Cardiac muscle cell (in vitro differentiated cells and primary cell): ENCODE data around the gene HHATL. TPM values are rescaled to one million over a fixed set of nuclear protein-coding genes. Genes with fewer than 3 reads are reported as not detected.

Experiments
- DNase-seq, 2 donors: peaks; one replicate each; pipeline versions ENCODE4 v3.0.0 to v3.0.0-alpha.2; 2010 to 2017; ENCODE audit warnings: low read depth in 1 of 2, low spot score in 1 of 2
- H3K27ac ChIP-seq: fragments of 200-600 bp; sonication (generic); 2 replicates; pipeline ENCODE4 v1.5.1; 2016
- H3K27me3 ChIP-seq: fragments of 200-600 bp; sonication (generic); 2 replicates; pipeline ENCODE4 v1.6.0; 2016; ENCODE audit warnings: control low read depth
- H3K36me3 ChIP-seq: fragments of 200-600 bp; sonication (generic); 2 replicates; pipeline ENCODE4 v1.5.1; 2016; ENCODE audit warnings: control low read depth
- H3K4me1 ChIP-seq: fragments of 200-600 bp; sonication (generic); 2 replicates; pipeline ENCODE4 v1.8.1; 2017; ENCODE audit warnings: low read depth, mild to moderate bottlenecking, mixed run types
- H3K4me3 ChIP-seq: fragments of 200-600 bp; sonication (generic); 2 replicates; pipeline ENCODE4 v1.5.1; 2016; ENCODE audit warnings: mild to moderate bottlenecking
- H3K9me3 ChIP-seq: fragments of 200-600 bp; sonication (generic); 2 replicates; pipeline ENCODE4 v1.5.1; 2017; ENCODE audit warnings: low read depth, mild to moderate bottlenecking, control low read depth
- polyA plus RNA-seq: library from polyadenylated mRNA; unstranded; fragments of >200 nt; fragmentation: Nextera tagmentation; extraction: Ambion mirVana; gene quantifications from 2 replicates; pipeline ENCODE4 v1.2.1, GENCODE V29; 2016
- total RNA-seq: library from RNA; depleted of rRNA; stranded (reverse); fragments of >200 nt; gene quantifications from 2 replicates; pipeline ENCODE4 v1.2.3, GENCODE V29; 2016
- TF ChIP-seq, protein P1 (sequence below): IDR thresholded peaks from 2 replicates; pipeline ENCODE4 v1.5.1; 2012; ENCODE audit warnings: low read depth, mild to moderate bottlenecking, low read length

The HHATL gene
- total and polyA plus RNA-seq, 2 experiments from 2014 or later, result 7.8 to 8.1 TPM

DNA sequence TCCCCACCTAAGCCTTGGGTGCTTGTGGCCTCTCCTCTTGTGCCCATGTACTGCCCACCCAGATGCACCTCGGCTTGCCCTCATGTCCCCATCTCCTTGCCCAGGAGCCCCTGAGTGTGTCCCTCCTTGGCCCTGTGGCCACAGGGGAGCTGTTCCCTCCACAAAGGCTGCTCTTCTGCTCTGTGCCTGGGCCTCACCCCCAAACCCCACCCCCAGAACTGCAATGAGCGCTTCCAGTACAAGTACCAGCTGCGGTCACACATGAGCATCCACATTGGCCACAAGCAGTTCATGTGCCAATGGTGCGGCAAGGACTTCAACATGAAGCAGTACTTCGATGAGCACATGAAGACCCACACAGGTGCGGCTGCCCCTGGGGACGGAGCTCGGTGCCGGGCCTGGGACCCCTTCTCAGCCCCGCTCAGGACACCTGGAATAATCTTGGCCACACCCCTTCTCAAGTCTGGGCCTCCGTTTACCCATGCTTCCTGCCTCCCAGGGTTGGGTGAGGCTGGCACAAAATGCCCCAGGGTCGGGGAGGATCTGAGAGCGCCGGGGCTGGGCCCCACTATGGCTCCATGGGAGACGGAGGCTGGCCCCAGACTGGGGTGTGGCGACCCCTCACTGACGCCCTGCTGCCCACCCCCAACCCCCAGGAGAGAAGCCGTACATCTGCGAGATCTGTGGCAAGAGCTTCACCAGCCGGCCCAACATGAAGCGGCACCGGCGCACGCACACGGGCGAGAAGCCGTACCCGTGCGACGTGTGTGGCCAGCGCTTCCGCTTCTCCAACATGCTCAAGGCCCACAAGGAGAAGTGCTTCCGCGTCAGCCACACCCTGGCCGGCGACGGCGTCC is 38.8 kb downstream of the HHATL start:
- no peak overlapping the region for H3K27ac ChIP-seq
- H3K27me3 ChIP-seq, result no peaks in the 10 kb centered on the region
- TF ChIP-seq, protein P1, sequence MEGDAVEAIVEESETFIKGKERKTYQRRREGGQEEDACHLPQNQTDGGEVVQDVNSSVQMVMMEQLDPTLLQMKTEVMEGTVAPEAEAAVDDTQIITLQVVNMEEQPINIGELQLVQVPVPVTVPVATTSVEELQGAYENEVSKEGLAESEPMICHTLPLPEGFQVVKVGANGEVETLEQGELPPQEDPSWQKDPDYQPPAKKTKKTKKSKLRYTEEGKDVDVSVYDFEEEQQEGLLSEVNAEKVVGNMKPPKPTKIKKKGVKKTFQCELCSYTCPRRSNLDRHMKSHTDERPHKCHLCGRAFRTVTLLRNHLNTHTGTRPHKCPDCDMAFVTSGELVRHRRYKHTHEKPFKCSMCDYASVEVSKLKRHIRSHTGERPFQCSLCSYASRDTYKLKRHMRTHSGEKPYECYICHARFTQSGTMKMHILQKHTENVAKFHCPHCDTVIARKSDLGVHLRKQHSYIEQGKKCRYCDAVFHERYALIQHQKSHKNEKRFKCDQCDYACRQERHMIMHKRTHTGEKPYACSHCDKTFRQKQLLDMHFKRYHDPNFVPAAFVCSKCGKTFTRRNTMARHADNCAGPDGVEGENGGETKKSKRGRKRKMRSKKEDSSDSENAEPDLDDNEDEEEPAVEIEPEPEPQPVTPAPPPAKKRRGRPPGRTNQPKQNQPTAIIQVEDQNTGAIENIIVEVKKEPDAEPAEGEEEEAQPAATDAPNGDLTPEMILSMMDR, result no peak
- H3K36me3 ChIP-seq, result peaks cover under 1% of the 10 kb centered on the region
- no peak overlapping the region for H3K4me3 ChIP-seq
- H3K4me1 ChIP-seq, result peaks cover 12% of the 10 kb centered on the region
- no peaks in the 10 kb centered on the region for H3K9me3 ChIP-seq
- no peak for DNase-seq

DNA sequence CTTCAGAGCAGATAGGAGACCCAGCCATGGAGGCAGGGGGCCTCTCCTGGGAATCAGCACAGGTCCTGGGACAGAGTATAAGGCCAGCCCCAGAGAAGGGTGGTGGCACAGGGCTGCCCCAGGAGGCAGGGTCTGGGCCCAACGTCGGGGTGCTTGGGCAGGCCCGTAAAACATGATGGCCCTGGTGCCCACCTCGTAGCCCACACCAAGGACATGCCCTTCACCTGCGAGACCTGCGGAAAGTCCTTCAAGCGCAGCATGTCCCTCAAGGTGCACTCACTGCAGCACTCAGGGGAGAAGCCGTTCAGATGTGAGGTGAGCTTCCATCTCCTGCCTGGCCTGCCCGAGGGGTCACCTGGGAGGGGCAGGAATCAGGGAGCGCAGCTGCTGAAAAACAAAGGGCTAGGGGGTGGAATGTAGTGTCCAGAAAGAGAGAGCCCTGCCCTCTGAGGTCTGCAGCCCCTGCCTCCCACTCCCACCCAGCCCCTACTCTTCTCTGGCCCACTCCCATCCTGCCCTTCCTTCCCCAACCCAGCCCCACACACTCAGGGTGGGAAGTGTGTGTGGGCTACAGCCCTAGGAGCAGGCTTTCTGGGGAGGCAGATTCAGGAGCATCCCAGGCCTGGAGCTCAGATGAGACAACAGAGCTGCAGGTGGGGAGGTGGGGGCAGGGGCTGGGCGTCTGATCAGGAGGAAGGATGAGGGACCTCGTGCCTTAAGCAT is 39.6 kb downstream of the HHATL start:
- Histone ChIP-seq H3K9me3 (no peaks in the 10 kb centered on the region), H3K27me3 (no peaks in the 10 kb centered on the region), H3K27ac (no peak overlapping the region), H3K4me3 (no peak overlapping the region), H3K4me1 (peaks cover 12% of the 10 kb centered on the region), H3K36me3 (peaks cover 4% of the 10 kb centered on the region)
- TF ChIP-seq, protein P1, result no peak
- DNase-seq, result no peak

DNA sequence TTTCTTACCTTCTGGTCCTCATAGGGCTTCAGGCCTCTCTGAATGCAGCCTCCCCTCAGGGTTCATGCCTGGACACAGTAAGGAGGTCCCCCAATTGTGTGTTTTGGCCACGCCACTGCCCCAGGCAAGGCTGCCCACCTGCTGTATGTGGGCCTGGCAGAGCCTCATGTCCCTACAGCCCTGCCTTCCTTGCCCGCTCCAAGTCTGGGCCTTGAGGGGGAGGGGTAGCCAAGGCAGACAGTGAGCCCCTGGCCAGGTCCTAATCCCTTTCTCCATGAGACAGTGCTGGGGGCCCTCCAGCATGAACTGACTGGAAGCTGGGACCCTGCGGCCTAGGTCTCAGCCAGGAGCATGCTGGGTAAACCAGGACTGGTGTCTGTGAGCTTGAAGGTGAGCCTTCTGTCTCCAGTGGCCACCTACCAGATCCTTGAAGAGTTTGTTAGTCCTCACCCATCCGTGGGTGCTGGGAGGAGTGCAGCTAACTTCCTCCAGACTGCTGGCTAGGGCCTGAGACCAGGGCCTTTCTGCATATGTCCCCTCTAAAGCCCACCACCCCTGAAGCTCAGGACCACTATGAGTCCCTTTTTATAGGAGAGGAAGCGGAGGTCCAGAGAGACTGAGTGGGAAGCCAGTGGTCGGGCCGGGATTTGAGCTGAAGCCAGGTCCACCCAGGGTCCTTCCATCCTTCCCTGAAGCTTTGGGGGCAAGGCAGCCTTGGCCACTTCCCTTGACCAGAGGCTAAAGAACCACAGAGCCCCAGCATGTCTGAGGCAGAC is 40.4 kb downstream of the HHATL start:
- TF ChIP-seq, protein P1, result no peak
- H3K27ac ChIP-seq, result no peak overlapping the region
- no peak for DNase-seq

GRCh38 chr3:42661593-42662022 is 41.0 kb downstream of the HHATL start:
- Histone ChIP-seq H3K27ac (no peak overlapping the region), H3K4me1 (peaks cover 8% of the 10 kb centered on the region), H3K27me3 (no peaks in the 10 kb centered on the region), H3K4me3 (no peak overlapping the region), H3K9me3 (no peaks in the 10 kb centered on the region), H3K36me3 (peaks cover 4% of the 10 kb centered on the region)
- TF ChIP-seq, protein P1, result no peak
- DNase-seq, result no peak

More for the DNA sequence above, 40.4 kb downstream of the HHATL start:
- Histone ChIP-seq H3K4me1 (peaks cover 12% of the 10 kb centered on the region), H3K9me3 (no peaks in the 10 kb centered on the region), H3K27me3 (no peaks in the 10 kb centered on the region), H3K36me3 (peaks cover 4% of the 10 kb centered on the region), H3K4me3 (no peak overlapping the region)

DNA sequence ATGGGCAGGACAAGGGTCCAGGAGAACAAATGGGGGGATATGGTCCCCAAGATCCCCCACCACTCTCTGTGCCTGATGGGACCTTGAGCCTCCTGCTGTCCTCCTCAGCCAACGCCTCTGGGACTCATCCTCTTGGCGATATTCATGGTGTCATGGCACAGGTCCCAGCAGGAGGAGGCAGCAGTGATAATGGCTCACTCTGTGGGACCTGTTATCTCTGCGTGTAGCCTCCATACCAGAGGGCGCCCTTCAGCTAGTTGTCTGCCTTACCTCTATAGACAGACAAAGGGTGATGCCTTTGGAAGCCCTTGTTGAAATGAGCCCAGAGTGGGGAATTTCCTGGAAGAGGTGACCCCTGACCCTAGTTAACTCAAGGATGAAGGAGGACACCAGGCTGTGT is 41.7 kb downstream of the HHATL start:
- Histone ChIP-seq H3K27me3 (no peaks in the 10 kb centered on the region), H3K9me3 (no peaks in the 10 kb centered on the region), H3K36me3 (peaks cover 4% of the 10 kb centered on the region), H3K4me1 (peaks cover 1% of the 10 kb centered on the region), H3K27ac (no peak overlapping the region), H3K4me3 (no peak overlapping the region)
- DNase-seq, result no peak
- TF ChIP-seq, protein P1, result no peak
